ENCODE data around the gene ATL3.
"Not testable (repeated sequence)": the region's sequence is repeated elsewhere in the genome, so short reads cannot be mapped to it uniquely, and the experiment has no call there.

The ATL3 gene

GRCh38 chr11:63581224-63581623, 90.0 kb downstream of the ATL3 start:
- DNase-seq = not testable (repeated sequence)

- DNase-seq = not testable (repeated sequence)
Observed at GRCh38 chr11:63578882-63579281, 92.3 kb downstream of the ATL3 start.

- no peak for DNase-seq
Observed at GRCh38 chr11:63574856-63575602, 96.1 kb downstream of the ATL3 start.

All from DMS 273 treated with DMSO at 0.1 percent for 48 hours (cell line).